Spleen (tissue), 11 donors: ENCODE data around the gene TBX4. TPM values are rescaled to one million over a fixed set of nuclear protein-coding genes. Genes with fewer than 3 reads are reported as not detected.

Experiments used
- DNase-seq: peaks from one replicate; pipeline ENCODE4 v3.0.0-alpha.2; 2020
- H3K27ac ChIP-seq, 8 donors: fragments of 200-600 bp; sonication (generic) in 7 of 8; 1 replicate in 4 of 8; 2 replicates in 4 of 8; pipeline versions ENCODE4 v1.5.0 to v1.8.0; 2016 to 2021; ENCODE audit warnings: inconsistent platforms in 4 of 8, mild to moderate bottlenecking in 4 of 8, moderate library complexity in 1 of 8
- H3K27me3 ChIP-seq, 7 donors: fragments of 200-600 bp; sonication (generic) in 6 of 7; replicated peaks in 1 of 7; 1 replicate in 4 of 7; 2 replicates in 3 of 7; pipeline versions ENCODE4 v1.5.0 to v1.8.0; 2016 to 2021; ENCODE audit warnings: inconsistent platforms in 3 of 7, mild to moderate bottlenecking in 1 of 7
- H3K36me3 ChIP-seq, 6 donors: fragments of 200-600 bp; sonication (generic) in 5 of 6; 1 replicate in 4 of 6; 2 replicates in 2 of 6; pipeline versions ENCODE4 v1.5.0 to v1.8.0; 2016 to 2021; ENCODE audit warnings: inconsistent platforms in 2 of 6
- H3K4me1 ChIP-seq, 6 donors: fragments of 200-600 bp; sonication (generic) in 5 of 6; 1 replicate in 3 of 6; 2 replicates in 3 of 6; pipeline versions ENCODE4 v1.5.0 to v1.8.0; 2016 to 2021; ENCODE audit warnings: inconsistent platforms in 3 of 6
- H3K4me3 ChIP-seq, 8 donors: fragments of 200-600 bp; sonication (generic) in 7 of 8; 1 replicate in 4 of 8; 2 replicates in 4 of 8; pipeline versions ENCODE4 v1.5.0 to v1.8.0; 2016 to 2021; ENCODE audit warnings: inconsistent platforms in 4 of 8, mild to moderate bottlenecking in 4 of 8, moderate library complexity in 2 of 8
- H3K9me3 ChIP-seq, 8 donors: fragments of 200-600 bp; sonication (generic) in 7 of 8; 1 replicate in 4 of 8; 2 replicates in 4 of 8; pipeline versions ENCODE4 v1.5.0 to v1.8.0; 2016 to 2021; ENCODE audit warnings: inconsistent platforms in 4 of 8
- CTCF ChIP-seq, 11 experiments: fragments of 200-600 bp in 7 of 11; fragments of 450-650 bp in 4 of 11; sonication (generic) in 4 of 11; IDR thresholded peaks in 8 of 11; conservative IDR thresholded peaks in 3 of 11; 1 replicate in 7 of 11; 2 replicates in 4 of 11; pipeline versions ENCODE4 v1.4.0 to v1.8.0; 2016 to 2021; ENCODE audit warnings: antibody characterized with exemption in 11 of 11, inconsistent platforms in 4 of 11, mild to moderate bottlenecking in 1 of 11
- POLR2A ChIP-seq, 3 donors: fragments of 450-650 bp; IDR thresholded peaks; one replicate each; pipeline ENCODE4 v1.5.1; 2017; ENCODE audit warnings: antibody characterized with exemption in 3 of 3, mild to moderate bottlenecking in 1 of 3
- POLR2AphosphoS5 ChIP-seq, 3 donors: sonication (generic); formaldehyde crosslinking; IDR thresholded peaks; one replicate each; pipeline ENCODE4 v1.5.1; 2017; ENCODE audit warnings: antibody characterized with exemption in 3 of 3
- WGBS, 5 donors: extraction: QIAGEN DNeasy Blood & Tissue Kit in 3 of 5; methylation state at CpG; one replicate each; pipeline versions ENCODE4 v1.1.5 to v1.1.7; 2013 to 2018; 5-methylcytosine and 5-hydroxymethylcytosine counted together
- intact Hi-C: fragments of 100-400 bp; cut with DNase I; formaldehyde crosslinking; loops from one replicate; pipeline ENCODE4 v1.15.0; 2023; ENCODE audit warnings: low total_unique reads
- polyA plus RNA-seq, 3 donors: library from polyadenylated mRNA; stranded (reverse); fragments of 200-250 nt; gene quantifications; one replicate each; pipeline ENCODE4 v1.2.1, GENCODE V29; 2013
- total RNA-seq, 7 donors: library from RNA; depleted of rRNA in 3 of 7; stranded (reverse); fragments of >200 nt in 3 of 7; fragmentation: NEBNext Ultra II Directional in 4 of 7; extraction: Animal tissue kit (Norgen Biotek cat#: 25700) in 4 of 7; gene quantifications; one replicate each; pipeline versions ENCODE4 v1.1.0 to v1.2.1, GENCODE V29; 2016 to 2021
- donor health status: healthy with polysubstance abuse.
- donor health status: DM: no; HTN: no; CAD: no; lungs with moderate emphysema.
- donor health status: DM: no; HTN: no; CAD: no.
- donor health status: Bipolar disorder and iron deficiency.
- donor health status: healthy.
- donor health status: DM: no; HTN: no; CAD: no.
- donor health status: DM: yes; HTN: yes; CAD: no.

The TBX4 gene
- total and polyA plus RNA-seq, 10 donors = not detected

DNA sequence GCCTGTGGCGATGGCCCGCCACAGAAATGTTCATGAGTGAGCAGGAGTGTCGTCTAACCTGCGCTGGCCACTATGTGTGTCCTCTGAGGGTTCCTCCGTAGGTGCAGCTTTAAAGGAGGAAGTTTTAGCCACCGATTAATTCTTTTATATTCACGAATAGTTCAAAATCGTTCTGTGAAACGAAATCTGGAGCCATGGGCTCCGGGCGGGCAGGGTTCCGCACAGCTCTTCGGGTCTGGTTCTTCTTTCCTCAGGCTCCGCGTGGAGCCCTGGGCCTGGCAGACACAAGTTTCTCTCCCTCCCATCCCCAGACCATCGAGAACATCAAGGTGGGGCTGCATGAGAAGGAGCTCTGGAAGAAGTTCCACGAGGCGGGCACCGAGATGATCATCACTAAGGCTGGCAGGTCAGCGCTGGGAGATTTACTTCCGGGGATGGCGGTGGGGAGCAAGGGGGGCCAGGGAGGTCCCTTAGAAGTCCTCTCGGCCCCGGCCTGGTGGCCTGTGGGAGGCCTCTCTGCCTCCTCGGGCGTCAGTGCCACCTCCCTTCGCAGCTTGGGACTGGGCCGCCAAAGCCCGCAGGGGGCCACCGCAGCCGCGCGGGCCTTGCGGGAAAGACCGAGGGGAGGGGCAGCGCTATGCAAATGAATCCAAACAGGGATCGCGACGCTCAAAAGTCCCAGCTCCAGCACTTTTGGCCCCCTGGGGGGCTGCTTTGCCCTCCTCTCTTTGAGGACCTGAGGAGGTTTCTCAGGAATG, 5.2 kb downstream of the TBX4 start:
- H3K4me1 ChIP-seq = peaks cover 13 to 67% (median 36%) of the 10 kb centered on the region in 6 donors
- no peak for DNase-seq
- no peak overlapping the region for H3K27ac ChIP-seq
- peaks cover 22 to 100% (median 97%) of the 10 kb centered on the region in 7 donors for H3K27me3 ChIP-seq
- TF ChIP-seq POLR2A (IDR thresholded peaks at IDR 0.05) = no peak
- no peak for TF ChIP-seq POLR2AphosphoS5 (IDR thresholded peaks at IDR 0.05)
- no peak for TF ChIP-seq CTCF (IDR thresholded peaks at IDR 0.05 in 8 of 11, conservative IDR thresholded peaks at IDR 0.05 in 3 of 11)
- H3K4me3 ChIP-seq = peak overlapping the region in 6 of 8 donors; percentile 9 to 54 (median 18)
- no peaks in the 10 kb centered on the region for H3K36me3 ChIP-seq
- intact Hi-C loops = no loop called here
- 4 to 8% (median 6%) methylated on average over 18 to 39 of the region's 39 CpGs for WGBS, 5 donors
- H3K9me3 ChIP-seq = no peaks in the 10 kb centered on the region

DNA sequence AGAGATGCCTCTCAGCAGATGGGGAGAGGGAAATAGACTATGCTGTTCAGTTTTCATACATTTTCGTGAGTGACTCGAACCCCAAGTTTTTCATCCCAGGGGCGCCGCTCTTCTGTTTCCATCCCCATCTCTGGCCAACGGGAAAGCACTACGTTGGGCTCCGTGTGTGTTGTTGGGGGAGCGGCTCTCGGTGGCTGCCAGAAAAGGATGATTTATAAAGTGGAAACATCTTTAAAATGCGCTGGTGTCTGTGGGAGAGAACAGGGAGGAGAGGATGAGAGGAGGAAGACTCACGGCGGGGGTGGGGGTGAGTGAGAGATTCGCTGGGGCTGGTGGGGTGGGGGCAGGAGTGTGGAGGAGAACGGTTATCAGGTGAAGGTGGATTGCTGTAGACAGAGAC, 5.8 kb downstream of the TBX4 start:
- Histone ChIP-seq H3K27me3 (peaks cover 22 to 100% (median 97%) of the 10 kb centered on the region in 7 donors), H3K4me1 (peaks cover 13 to 65% (median 33%) of the 10 kb centered on the region in 6 donors), H3K4me3 (peak overlapping the region in 3 of 8 donors; percentile 20 to 54 (median 22)), H3K27ac (no peak overlapping the region), H3K36me3 (no peaks in the 10 kb centered on the region), H3K9me3 (no peaks in the 10 kb centered on the region)
- 6 to 17% (median 12%) methylated on average over 14 of the region's 14 CpGs for WGBS, 5 donors
- TF ChIP-seq CTCF (IDR thresholded peaks at IDR 0.05 in 8 of 11, conservative IDR thresholded peaks at IDR 0.05 in 3 of 11) = no peak
- no peak for TF ChIP-seq POLR2AphosphoS5 (IDR thresholded peaks at IDR 0.05)
- TF ChIP-seq POLR2A (IDR thresholded peaks at IDR 0.05) = no peak
- no peak for DNase-seq
- intact Hi-C loops = no loop called here

- H3K4me1 ChIP-seq = peaks cover 13 to 65% (median 33%) of the 10 kb centered on the region in 6 donors
- TF ChIP-seq CTCF (IDR thresholded peaks at IDR 0.05 in 8 of 11, conservative IDR thresholded peaks at IDR 0.05 in 3 of 11) (no peak), POLR2AphosphoS5 (IDR thresholded peaks at IDR 0.05) (no peak), POLR2A (IDR thresholded peaks at IDR 0.05) (no peak)
- H3K27ac ChIP-seq = no peak overlapping the region
- WGBS, 5 donors = 11 to 34% (median 17%) methylated on average over 4 to 5 of the region's 5 CpGs
- H3K9me3 ChIP-seq = no peaks in the 10 kb centered on the region
- H3K27me3 ChIP-seq = peaks cover 22 to 100% (median 94%) of the 10 kb centered on the region in 7 donors
- intact Hi-C loops = no loop called here
- no peak overlapping the region for H3K4me3 ChIP-seq
- no peak for DNase-seq
- no peaks in the 10 kb centered on the region for H3K36me3 ChIP-seq
Measured at GRCh38 chr17:61458421-61459141, 6.4 kb downstream of the TBX4 start.
